GM19240 (cell line): ENCODE measurements around the gene STON2.
"Not testable (repeated sequence)": the region's sequence is repeated elsewhere in the genome, so short reads cannot be mapped to it uniquely, and the experiment has no call there.

Source experiments
- DNase-seq: peaks from one replicate; pipeline ENCODE4 v3.0.0; 2011; ENCODE audit warnings: low spot score; ENCODE audit not compliant: insufficient read length

STON2 gene

GRCh38 chr14:81223788-81224187 lies 176.3 kb downstream of the STON2 start:
- DNase-seq = not testable (repeated sequence)

GRCh38 chr14:81222691-81223090 lies 177.4 kb downstream of the STON2 start:
- no peak for DNase-seq

GRCh38 chr14:81222126-81222525 lies 178.0 kb downstream of the STON2 start:
- DNase-seq = no peak

- no peak for DNase-seq
Measured at GRCh38 chr14:81221579-81222102, 178.5 kb downstream of the STON2 start.

GRCh38 chr14:81220830-81221578 lies 179.1 kb downstream of the STON2 start, which contains the start of gene GTF2A1:
GTF2A1 (minus strand) TSS chr14:81220959; CDS start chr14:81220518, 441 bp downstream.
- peak; percentile 61 for DNase-seq

GRCh38 chr14:81220580-81220829 lies 179.6 kb downstream of the STON2 start:
- no peak for DNase-seq

- no peak for DNase-seq
Measured at GRCh38 chr14:81219759-81220579, 180.2 kb downstream of the STON2 start.

- peak; percentile 45 for DNase-seq
Measured at GRCh38 chr14:81219210-81219758, 180.8 kb downstream of the STON2 start.

- DNase-seq = no peak
Measured at GRCh38 chr14:81211844-81212243, 188.3 kb downstream of the STON2 start.
